Renal pelvis (tissue), 4 donors: ENCODE measurements around the gene EME1. TPM values are rescaled to one million over a fixed set of nuclear protein-coding genes. Genes with fewer than 3 reads are reported as not detected.

ENCODE experiments used
- DNase-seq: peaks from one replicate; pipeline ENCODE4 v3.0.0-alpha.2; 2013
- polyA plus RNA-seq, 3 donors: library from polyadenylated mRNA; unstranded; fragments of 120-200 nt; gene quantifications; one replicate each; pipeline ENCODE4 v1.2.1, GENCODE V29; 2013; ENCODE audit not compliant: insufficient read length in 3 of 3

EME1 gene
- polyA plus RNA-seq, 3 donors: 7.7 to 11.9 (median 9.0) TPM

DNA sequence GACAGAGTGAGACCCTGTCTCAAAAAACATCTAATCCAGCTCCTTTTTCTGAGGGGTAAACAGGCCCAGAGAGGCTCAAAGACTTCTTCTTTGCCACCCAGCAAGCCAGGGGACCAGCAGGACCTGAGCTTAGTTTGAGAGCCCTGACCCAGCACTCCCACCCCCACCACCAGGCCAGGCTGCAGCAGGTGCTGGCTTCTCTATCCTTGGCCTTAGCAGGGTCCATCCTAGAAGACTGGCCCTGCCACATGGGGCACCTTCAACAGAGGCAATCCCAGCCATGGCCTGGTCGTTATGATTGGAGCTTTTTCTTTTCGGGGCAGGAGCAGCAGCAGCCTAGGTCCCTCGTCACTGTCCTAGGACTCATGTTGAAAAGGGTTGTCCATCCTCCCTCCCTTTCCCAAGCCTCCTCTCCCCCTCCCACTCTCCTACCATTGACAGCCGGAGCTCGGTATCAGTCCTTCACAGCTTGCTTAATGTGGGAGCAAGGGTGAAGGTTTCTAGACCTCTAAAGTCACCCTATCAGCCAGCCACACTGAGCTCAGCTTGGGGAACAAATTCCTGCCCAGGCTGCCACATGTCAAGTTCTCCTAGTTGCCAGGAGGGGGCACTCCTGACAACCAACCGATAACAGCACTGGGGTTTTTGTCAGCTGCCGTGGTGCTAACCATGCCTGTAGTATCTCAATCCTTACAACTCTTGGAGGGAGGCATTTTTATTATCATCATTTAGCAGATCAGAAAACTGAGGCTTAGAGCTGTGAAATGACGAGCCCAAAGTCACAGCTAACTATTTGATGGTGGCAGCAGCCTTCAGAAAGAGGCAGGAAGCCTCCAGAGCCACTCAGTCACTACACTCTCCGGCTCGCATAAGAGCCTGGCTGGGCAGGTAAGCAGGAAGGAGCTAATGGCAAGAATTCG lies 11.2 kb upstream of the EME1 start:
- DNase-seq: no peak

DNA sequence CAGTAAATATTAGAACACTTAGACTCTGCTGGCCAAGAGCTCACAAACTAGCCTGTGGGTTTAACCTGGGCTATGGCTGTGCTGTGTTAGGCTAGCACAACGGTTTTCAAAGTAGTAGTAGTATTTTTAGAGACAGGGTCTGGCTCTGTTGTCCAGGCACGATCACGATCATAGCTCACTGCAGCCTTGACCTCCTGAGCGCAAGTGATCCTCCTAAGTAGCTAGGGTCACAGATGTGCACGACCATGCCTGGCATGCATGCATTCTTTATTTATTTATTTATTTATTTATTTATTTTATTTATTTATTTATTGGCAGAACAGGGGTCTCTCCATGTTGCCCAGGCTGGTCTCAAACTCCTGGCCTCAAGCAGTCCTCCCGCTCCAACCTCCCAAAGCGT lies 10.4 kb upstream of the EME1 start:
- DNase-seq: no peak

DNA sequence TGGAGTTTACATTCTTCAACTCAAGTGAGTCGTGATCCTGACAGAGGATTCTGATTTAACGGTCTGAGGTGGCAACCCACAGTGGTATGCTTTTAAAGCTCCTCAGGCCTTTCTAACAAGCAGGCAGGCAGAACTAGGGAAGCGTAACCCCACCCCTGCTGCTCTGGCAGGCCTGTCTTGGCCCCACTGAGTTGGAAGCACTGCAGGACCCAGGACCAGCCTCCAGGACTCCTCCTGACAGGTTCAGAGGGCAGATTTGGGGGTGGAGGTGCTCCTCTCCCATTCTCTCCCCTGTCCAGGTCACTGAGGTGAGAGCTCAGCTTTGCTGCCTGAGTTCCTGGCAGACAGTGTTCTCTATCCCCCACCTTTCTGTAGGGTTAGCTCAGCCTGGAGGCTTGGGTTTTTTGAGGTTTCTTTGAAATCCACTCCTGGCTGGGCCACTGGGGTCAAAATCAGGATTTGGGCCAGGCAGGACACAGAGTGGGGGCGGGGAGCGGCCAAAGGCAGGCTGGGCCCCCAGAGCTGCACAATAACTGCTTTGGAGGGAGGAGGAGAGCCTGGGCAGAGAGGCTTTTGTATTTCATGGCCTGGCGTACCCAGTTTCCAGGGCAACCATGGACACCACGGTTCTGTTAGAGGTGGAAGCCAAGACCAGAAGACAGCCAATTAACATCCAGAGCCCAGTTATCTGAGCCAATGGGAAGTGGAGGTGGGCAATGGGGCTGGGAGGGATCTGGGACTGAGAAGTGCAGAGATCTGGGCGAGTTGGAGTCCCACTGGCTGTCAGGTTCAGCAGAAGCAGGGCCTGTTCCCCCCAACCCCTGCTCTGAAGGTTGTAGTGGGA lies 9.6 kb upstream of the EME1 start:
- no peak for DNase-seq

DNA sequence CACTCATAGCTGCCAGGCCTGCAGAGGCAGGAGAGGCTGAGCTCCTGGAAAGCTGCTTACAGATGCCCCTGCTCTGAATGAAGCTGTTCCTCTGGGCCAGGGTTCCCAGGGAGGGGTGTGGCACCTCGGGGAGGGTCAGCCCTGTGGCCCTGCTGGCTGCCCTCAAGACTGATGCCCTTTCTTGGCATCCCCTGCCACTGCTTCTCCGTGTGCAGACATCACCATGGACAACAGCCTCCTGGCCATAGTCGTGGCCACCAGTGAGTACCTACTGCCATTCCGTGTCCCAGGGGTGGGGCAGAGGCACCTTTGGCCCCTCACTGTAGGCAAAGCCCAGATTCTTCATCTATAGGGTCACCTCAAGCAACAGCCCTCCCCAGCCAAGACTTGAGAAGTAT lies 9.0 kb upstream of the EME1 start:
- DNase-seq: no peak

DNA sequence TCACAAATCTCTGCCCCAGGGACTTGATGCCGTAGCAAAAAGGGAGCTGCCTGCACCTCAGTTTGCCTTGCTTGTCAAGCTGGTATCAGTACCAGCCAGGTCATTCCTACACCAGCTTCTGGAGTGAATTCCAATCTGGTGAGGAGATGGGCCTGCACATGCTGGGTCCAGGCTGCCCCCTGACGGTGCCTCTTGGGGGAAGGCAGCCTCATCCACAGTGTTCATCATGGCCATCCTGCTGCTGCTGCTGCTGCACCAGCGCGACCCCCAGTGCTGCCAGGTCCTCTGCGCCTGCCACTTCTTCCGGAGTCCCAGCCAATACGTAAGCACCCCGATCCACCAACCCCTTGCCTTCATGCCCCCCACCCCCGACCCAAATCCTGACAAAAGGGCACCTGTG lies 8.3 kb upstream of the EME1 start:
- no peak for DNase-seq

DNA sequence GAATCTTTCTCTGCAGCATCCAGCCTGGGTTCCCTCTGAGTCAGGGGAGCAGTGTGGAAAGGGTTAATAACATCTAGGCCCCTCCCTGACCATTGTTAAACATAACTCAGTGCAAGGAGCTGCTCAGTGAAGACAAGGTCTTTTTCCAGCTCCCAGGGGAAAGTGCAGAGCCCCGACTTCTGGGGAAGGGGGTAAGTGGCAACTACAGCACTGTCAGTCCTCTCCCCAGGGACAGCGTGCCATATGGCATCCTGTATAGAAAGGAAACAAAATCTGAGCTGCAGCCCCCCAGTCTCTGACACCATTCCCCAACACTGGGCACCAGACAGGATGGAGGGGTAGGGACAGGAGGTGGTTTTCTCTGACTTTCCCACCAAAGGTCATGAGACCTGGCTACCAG lies 7.9 kb upstream of the EME1 start:
- DNase-seq: no peak

DNA sequence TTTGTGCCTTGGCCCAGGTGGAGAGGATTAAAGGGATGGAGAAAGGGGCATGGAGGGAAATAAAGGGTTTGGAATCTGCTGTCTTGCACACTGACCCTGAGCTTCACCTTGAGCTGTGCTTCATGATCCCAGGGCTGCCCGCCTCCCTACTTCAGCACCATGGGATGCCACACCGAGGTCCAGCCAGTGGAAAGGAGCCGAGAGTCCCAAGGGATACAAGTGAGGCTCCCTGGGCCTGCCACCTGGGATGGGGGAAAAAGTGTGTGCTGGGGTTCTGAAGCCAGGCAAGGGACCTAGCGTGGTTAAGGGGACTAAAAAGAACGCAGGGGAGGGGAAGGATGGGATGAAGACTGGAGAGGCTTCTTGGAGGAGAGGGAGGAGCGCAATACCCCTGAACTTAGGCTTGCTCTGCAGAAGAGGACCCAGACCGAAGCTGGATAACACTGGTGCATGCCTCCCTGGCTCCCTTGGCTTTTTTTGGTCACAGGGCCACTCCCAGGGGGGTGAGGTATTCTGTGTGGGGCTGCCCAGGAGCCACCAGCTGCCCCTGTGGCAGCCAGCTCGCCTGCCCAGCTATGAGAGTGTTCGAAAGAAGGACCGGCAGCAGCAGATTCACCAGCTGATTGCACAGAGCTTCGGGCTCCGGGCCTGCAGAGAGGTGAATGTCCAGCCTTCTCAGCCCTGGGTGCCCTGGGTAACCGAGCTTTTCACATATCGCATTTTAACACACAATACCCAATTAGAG lies 7.2 kb upstream of the EME1 start:
- DNase-seq: no peak

DNA sequence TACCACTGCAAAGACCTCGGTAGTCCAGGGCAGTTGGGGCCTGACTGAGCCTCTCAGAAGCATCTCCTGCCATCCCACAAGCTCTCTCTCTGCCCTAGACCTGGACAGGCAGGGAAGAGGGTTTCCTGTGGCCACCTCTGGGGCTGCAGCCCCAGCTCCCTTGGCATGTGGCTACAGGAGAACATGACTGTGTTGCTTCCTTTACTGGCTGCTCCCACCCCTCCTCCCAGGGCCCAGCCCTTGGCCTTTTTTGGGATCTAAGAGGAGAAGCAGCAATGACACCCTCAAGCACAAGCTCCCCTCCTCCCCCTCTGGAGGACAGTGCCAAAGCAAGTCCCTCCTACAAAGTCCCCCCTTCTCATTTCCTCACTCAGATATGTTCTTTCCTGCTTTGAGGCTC lies 5.6 kb upstream of the EME1 start:
- DNase-seq: no peak

DNA sequence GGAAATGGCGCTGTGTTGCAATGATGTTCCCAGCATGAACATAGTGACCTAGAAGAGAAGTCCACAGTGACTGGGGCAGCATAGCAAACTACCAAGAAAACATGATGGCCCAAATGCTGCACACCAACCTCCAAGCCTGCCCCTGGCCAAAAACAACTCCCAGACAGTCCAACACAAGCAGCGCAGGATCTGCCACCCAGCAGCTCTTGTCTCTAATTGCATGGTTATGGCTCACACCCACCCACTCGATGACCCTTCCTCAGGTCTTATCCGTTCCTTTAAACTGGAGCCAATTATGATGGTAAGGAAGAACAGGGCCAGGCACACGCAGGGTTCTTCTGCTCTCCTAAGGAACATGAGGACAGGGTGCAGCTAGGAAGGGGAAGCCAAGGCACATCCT lies 3.0 kb upstream of the EME1 start:
- no peak for DNase-seq

DNA sequence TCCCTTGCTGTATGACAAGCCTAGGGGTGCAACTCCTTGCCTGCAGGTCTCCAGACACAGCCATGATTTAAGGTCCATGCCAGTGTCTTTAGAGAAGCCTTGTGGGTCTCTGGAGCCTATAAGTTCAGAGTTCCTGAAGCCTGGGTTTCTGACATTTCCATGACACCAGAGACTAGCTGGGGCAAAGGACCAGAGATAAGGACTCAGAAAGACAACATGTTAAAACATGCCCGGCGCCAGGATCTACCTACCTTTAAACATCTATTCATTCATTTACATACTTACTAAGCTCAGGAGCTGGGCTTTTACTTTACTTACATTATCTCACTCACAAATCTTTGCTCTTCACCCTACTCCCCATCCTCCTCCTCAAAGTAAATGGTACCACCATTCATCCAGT lies 1.5 kb upstream of the EME1 start:
- DNase-seq: no peak

DNA sequence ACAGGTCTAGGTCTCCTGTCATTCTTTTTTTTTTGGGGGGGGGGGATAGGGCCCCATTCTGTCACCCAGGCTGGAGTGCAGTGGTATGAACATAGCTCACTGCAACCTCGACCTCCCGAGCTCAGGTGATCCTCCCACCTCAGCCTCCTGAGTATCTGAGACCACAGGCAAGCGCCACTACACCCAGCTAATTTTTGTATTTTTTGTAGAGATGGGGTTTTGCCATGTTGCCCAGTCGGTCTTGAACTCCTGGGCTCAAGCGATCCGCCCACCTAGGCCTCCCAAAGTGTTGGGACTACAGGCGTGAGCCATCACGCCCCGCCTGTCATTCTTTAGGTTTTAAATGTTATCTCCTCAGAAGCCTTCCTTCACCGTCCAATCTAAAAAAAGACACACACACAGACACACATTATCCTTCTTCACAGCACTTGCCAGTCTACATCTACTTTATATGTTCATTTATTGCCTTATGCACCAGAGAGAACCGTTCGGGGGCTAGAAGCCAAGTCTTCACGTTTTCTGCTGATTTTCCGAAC lies 739 bp upstream of the EME1 start:
- no peak for DNase-seq

DNA sequence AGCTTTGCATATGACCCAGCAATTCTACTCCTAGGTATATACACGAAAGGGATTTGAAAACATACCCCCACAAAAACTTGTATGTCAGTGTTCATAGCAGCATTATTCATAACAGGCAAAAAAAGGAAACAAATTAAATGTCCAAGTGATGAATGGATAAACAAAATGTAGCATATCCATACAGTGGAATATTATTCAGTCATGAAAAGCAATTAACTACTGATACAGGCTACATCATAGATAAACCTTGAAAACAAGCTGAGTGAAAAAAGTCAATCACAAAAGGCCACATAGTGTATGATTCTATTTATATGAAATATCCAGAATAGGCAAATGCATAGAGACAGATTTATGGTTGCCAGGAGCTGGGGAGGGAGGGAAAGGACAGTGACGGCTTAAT lies 676 bp downstream of the EME1 start:
- no peak for DNase-seq

DNA sequence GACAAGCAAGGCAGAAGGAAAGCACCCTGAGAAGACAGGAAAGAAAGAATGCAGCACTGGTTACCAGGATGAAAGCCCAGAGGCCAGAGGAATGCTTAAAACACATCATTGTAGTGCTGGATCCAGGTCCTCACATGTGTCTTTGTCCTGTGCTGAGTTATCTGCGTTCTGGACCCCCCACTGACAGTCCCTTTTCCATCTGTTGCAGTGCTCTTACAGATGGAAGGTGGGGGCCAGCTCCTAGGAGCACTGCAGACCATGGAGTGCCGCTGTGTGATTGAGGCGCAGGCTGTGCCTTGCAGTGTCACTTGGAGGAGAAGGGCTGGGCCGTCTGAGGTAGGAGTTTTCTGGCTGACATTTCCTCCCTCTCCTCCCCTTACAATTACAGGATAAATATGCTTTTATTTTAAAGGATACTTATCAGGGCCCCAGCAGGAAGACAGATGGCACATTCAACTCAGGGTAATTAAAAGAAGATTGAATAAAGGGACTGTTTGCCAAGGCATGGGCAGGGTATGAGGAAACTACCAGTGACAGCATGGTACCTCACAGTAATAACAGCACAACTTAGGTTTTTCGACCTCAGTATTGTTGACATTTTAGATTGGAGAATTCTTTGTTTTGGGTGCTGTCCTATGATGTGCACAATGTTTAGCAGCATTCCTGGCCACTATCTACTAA lies 3.0 kb downstream of the EME1 start:
- DNase-seq: no peak

DNA sequence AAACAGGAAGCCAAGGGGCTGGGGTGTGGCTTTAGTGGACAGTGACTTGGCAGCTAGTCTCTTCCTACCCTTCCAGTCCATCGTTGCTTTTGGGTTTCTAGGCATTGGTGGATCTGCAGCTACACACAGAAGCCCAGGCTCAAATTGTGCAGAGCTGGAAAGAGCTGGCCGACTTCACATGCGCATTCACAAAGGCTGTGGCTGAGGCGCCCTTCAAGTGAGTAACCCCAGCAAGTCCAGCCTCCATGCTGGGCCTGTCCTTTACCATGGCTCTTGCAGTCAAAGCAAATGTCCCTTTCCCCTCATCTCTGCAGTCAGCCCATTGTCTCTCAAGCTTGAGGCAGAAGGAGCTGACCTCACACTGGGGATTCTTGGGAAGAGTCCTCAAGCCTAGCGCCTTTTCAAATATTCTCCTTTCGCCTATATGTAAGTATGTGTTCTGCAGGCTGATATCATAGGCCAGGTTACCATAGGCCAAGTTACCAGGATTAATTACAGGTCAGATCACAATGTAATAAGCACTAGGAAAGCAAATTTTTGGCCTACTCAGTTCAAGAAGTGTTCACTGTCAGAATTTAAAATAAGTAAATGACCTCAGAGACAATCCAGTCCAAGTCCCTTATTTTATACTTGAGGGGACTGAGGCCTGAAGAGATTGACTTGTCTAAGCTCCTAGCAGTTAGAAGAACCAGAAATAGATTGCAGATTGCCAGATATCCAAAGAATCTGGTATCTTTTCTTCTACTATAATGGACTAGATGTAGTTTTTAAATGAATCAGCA lies 6.5 kb downstream of the EME1 start:
- DNase-seq: no peak

DNA sequence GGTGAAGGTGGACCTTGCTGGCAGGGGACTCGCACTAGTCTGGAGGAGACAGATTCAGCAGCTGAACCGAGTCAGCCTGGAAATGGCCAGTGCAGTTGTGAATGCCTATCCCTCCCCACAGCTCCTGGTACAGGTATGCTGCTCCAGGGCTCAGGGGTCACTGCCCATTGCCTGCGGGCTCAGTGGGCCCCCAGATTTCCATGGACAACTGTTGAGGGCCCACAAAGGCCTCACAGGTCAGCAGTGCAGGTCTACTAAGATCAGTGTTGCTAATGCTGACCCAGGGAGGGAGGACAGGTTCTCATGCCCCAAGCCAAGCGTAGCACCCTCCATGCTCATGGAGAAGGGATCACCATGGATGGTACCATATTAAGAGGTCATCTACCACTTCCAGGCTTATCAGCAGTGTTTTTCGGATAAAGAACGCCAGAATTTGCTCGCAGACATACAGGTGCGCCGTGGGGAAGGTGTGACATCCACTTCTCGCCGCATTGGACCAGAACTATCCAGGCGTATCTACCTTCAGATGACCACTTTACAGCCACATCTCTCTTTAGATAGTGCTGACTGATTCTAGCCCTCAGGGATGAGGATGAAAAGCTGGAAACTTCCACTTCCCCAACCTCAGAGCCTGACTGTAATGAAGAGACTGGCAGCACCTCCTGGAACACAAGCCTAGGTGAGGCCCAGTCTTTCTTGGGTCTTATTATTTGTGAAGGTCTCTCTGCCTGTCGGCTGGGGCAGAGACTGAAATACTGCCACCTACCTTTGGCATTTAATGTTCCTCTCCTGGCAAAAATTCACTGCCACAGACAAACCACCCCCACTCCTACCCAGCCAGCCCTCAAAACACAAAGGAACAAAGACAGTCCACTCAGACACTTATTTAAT lies 7.6 kb downstream of the EME1 start:
- DNase-seq: no peak

DNA sequence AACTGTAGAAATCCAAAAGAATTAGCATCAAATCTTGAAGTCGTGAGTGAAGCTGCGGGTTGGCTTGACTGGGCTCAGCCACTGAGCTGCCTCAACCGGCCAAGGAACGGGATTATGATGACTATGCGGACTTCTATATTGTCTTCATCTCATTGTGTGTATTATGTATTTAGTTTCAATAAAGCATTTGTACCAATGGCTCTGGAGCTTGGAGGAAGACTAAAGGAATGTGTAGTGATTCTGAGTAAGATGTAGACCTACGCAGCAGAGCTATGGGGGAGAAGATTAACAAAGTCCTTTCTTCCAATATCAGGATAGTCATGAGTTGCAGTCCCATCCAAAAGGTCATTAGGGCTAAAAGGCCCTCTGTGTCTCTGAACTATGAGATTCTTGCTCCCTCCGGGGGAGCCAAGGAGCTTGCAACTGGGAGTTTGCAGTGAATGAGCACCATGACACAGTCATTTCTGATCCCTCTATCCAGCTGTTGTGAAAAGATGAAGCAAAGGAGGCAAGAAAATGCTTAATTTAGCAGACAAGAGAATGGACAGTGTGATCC lies 8.3 kb downstream of the EME1 start:
- DNase-seq: no peak

DNA sequence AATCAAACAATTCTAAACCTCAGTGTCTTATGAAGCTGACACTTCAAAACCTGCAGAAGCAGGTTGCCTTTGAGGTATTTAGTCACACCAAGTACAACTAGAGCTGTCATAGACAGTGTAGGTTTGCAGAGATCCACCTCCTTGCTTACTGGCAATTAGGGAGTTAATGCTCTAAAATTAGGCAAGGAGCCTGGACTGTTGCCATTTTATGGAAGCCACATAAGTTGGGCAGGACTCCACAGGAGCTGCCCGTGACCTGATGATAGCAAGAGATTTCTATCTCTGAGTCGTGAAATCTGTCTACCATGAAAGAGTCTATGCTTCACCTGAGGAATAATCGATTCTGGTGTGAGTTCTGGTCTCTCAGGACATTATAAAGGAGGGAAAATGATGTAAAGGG lies 8.9 kb downstream of the EME1 start:
- DNase-seq: no peak

DNA sequence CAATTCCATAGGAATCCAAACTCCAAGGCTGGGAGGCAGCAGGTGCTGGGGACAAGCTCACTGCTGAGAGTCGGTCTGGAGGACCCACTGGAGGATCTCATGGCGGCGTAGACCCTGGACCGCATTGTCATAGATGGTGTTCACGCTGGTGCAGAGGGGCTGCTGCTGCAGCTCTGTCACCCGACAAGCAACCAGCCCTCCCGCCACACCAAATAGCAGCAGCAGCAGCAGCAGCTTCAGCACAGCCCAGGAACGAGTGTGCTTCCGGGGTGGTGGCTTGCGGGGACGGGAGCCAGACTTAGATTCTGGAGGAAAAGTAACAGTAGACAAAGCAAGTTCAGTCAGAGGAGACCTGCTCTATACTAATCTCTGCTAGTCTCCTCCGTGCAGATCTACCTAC lies 9.9 kb downstream of the EME1 start:
- no peak for DNase-seq

DNA sequence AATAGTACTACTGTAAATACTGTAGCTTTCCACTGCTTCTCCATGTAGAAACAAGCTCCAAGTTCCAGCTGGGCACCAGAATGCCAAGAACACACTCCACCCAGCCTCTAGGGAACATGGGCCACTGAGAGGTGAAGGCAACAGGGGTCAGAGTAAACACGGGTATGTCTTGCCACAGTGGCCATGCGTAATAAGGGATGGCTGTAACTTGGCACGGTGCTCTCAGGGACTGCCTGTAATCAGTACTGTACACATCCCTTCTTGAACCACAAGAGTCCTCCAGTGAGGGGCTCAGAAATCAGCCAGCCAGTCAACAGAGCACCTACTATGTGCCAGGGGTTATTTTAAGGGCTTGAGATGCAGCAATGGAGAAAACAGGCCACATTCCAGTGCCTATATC lies 13.5 kb downstream of the EME1 start:
- DNase-seq: no peak
